Tibial nerve (tissue), 4 donors: ENCODE measurements around the gene TMEM218.

Source experiments
- CTCF ChIP-seq, 5 experiments: fragments of 200-600 bp in 3 of 5; fragments of 450-650 bp in 2 of 5; sonication (generic) in 3 of 5; IDR thresholded peaks; one replicate each; pipeline ENCODE4 v1.5.1; 2016 to 2019; ENCODE audit warnings: antibody characterized with exemption in 5 of 5, mild to moderate bottlenecking in 3 of 5, moderate library complexity in 2 of 5
- EP300 ChIP-seq, 2 donors: sonication (generic); formaldehyde crosslinking; IDR thresholded peaks; one replicate each; pipeline ENCODE4 v1.6.1; 2017; ENCODE audit warnings: antibody characterized with exemption in 2 of 2, mild to moderate bottlenecking in 1 of 2
- POLR2A ChIP-seq, 2 donors: fragments of 450-650 bp; IDR thresholded peaks; one replicate each; pipeline ENCODE4 v1.6.1; 2017; ENCODE audit warnings: antibody characterized with exemption in 2 of 2, mild to moderate bottlenecking in 2 of 2, moderate library complexity in 2 of 2

DNA sequence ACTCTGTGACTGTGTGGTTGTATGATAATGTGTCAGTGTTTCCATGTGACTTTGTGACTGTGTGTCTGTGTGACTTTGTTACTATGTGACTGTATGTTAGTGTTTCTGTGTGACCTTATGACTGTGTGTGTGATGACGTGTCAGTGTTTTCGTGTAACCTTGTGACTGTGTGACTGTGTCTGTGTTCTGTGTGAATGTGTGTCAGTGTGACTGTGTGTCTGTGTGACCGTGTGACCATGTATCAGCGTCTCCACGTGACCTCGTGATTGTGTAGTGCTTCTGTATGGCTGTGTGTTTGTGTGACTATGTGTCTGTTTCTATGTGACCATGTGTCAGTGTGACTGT, 43.6 kb upstream of the TMEM218 start:
- TF ChIP-seq EP300 (IDR thresholded peaks at IDR 0.05), result no peak
- TF ChIP-seq CTCF (IDR thresholded peaks at IDR 0.05), result no peak
- no peak for TF ChIP-seq POLR2A (IDR thresholded peaks at IDR 0.05)
